ENCODE results near the gene PLXNC1. TPM values are rescaled to one million over a fixed set of nuclear protein-coding genes. Genes with fewer than 3 reads are reported as not detected.

Gene PLXNC1
- polyA plus RNA-seq, 4 donors, result 5.3 to 9.6 (median 7.3) TPM

- peak; percentile 39 to 60 (median 58) for DNase-seq (ENCODE audit: low read depth in 4 of 4, low spot score in 2 of 4)
These were observed 114.0 kb downstream of the PLXNC1 start for GRCh38 chr12:94262228-94263010.

- no peak for DNase-seq (ENCODE audit: low read depth in 4 of 4, low spot score in 2 of 4)
These were observed 114.8 kb downstream of the PLXNC1 start for GRCh38 chr12:94263011-94263811.

- no peak for DNase-seq (ENCODE audit: low read depth in 4 of 4, low spot score in 2 of 4)
These were observed 115.7 kb downstream of the PLXNC1 start for GRCh38 chr12:94263905-94264561.

GRCh38 chr12:94264736-94265485 is 116.5 kb downstream of the PLXNC1 start:
- DNase-seq (ENCODE audit: low read depth in 4 of 4, low spot score in 2 of 4), result no peak

GRCh38 chr12:94265539-94265938 is 117.2 kb downstream of the PLXNC1 start:
- DNase-seq (ENCODE audit: low read depth in 4 of 4, low spot score in 2 of 4), result no peak

- DNase-seq (ENCODE audit: low read depth in 4 of 4, low spot score in 2 of 4), result no peak
These were observed 117.8 kb downstream of the PLXNC1 start for GRCh38 chr12:94265966-94266745.

GRCh38 chr12:94266796-94267536 is 118.6 kb downstream of the PLXNC1 start:
- no peak for DNase-seq (ENCODE audit: low read depth in 4 of 4, low spot score in 2 of 4)

- DNase-seq (ENCODE audit: low read depth in 4 of 4, low spot score in 2 of 4), result no peak
These were observed 119.1 kb downstream of the PLXNC1 start for GRCh38 chr12:94267537-94267872.

- DNase-seq (ENCODE audit: low read depth in 4 of 4, low spot score in 2 of 4), result no peak
These were observed 119.6 kb downstream of the PLXNC1 start for GRCh38 chr12:94267921-94268471.

- DNase-seq (ENCODE audit: low read depth in 4 of 4, low spot score in 2 of 4), result no peak
These were observed 121.1 kb downstream of the PLXNC1 start for GRCh38 chr12:94269316-94269999.

GRCh38 chr12:94271351-94271750 is 123.0 kb downstream of the PLXNC1 start:
- DNase-seq (ENCODE audit: low read depth in 4 of 4, low spot score in 2 of 4), result no peak

GRCh38 chr12:94272280-94272679 is 123.9 kb downstream of the PLXNC1 start:
- no peak for DNase-seq (ENCODE audit: low read depth in 4 of 4, low spot score in 2 of 4)

- no peak for DNase-seq (ENCODE audit: low read depth in 4 of 4, low spot score in 2 of 4)
These were observed 124.9 kb downstream of the PLXNC1 start for GRCh38 chr12:94273272-94273671.

- DNase-seq (ENCODE audit: low read depth in 4 of 4, low spot score in 2 of 4), result no peak
These were observed 128.3 kb downstream of the PLXNC1 start for GRCh38 chr12:94276725-94277124.

- DNase-seq (ENCODE audit: low read depth in 4 of 4, low spot score in 2 of 4), result no peak
These were observed 129.1 kb downstream of the PLXNC1 start for GRCh38 chr12:94277426-94278000.

- DNase-seq (ENCODE audit: low read depth in 4 of 4, low spot score in 2 of 4), result no peak
These were observed 131.7 kb downstream of the PLXNC1 start for GRCh38 chr12:94280063-94280462.

GRCh38 chr12:94282675-94283074 is 134.3 kb downstream of the PLXNC1 start:
- DNase-seq (ENCODE audit: low read depth in 4 of 4, low spot score in 2 of 4), result no peak

GRCh38 chr12:94284046-94284445 is 135.7 kb downstream of the PLXNC1 start:
- no peak for DNase-seq (ENCODE audit: low read depth in 4 of 4, low spot score in 2 of 4)
